ENCODE results near the gene ZNF823.
"Not testable (repeated sequence)": the region's sequence is repeated elsewhere in the genome, so short reads cannot be mapped to it uniquely, and the experiment has no call there.

Gene ZNF823

DNA sequence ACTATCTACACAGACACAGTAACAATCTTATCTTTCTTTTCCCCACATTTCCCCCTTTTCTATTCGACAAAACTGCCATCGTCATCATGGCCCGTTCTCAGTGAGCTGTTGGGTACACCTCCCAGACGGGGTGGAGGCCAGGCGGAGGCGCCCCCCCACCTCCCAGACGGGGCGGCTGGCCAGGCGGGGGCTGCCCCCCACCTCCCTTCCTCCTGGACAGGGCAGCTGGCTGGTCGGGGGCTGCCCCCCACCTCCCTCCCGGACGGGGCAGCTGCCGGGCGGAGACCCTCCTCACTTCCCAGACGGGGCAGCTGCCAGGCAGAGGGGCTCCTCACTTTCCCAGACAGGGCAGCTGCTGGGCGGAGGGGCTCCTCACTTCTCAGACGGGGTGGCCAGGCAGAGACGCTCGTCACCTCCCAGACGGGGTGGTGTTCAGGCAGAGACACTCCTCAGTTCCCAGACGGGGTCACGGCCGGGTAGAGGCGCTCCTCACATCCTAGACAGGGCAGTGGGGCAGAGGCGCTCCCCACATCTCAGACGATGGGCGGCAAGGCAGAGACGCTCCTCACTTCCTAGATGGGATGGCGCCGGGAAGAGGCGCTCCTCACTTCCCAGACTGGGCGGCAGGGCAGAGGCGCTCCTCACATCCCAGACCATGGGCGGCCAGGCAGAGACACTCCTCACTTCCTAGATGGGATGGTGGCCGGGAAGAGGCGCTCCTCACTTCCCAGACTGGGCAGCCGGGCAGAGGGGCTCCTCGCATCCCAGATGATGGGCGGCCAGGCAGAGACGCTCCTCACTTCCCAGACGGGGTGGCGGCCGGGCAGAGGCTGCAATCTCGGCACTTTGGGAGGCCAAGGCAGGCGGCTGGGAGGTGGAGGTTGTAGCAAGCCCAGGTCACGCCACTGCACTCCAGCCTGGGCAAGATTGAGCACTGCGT, 61.8 kb downstream of the ZNF823 start:
- DNase-seq = not testable (repeated sequence)

DNA sequence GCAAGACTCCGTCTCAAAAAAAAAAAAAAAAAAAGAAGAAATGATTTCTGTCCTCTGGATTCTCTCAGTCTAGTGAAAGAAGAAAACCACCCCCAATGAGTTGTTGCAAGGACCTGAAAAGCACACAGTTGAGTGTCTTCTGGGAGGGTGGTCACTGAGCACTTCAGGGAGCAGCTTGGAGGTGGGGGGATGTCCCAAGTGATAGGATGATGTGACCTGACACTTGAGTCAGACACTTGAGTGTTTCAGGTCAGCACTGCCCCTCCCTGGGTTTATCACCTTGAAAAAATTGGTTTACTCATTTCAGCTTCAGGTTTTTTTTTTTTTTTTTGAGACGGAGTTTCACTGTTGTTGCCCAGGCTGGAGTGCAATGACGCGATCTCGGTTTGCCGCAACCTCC, 63.2 kb downstream of the ZNF823 start:
- DNase-seq = no peak

DNA sequence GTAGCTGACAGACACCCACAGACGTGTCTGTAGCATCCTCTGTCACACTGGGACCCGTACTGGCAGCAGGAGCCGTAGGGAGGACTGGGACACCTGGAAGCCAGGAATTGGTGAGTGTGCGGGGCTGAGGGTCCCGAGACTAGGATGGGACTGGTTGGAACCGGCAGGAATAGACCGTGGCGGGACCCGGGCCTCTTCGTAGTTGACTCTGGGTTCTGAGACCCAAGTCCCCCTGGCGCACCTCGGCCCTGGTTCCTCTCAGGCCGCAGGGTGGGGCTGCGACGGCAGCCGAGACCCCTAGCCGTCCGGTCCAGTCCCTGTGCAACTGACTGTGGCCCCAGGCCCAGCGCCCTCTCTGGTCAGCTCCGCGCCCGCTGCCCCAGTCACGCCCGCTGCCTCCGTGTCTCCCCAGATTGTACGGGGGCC, 64.7 kb downstream of the ZNF823 start:
- DNase-seq = no peak

DNA sequence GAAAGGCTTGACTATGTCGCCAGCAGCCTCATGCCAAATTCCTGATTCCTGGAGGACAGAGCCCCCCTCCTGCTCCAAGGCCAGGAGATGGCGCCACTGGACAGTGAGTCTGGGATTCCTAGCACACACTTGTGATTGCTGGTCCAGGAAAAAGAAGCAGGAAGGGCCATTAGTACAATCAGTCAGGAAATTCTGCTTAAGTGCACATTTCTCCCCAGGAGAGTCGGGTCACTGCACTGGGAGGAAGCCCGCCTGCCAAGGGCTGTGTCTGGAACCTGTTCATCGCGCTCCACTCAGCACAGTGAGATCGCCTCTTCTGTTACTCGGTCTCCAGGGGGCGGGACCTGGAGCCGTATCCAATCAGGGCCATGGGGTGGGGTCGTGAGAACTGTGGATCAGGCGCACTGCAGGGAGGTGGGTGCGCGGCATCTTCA, 65.1 kb downstream of the ZNF823 start:
- DNase-seq = no peak
